Kidney (tissue), 14 donors: ENCODE data around the gene FMNL3. TPM values are rescaled to one million over a fixed set of nuclear protein-coding genes. Genes with fewer than 3 reads are reported as not detected.

ENCODE experiments used
- DNase-seq, 5 donors: peaks; one replicate each; pipeline ENCODE4 v3.0.0-alpha.2; 2013 to 2020
- FAIRE-seq: peaks from 2 replicates; lab custom pipeline; 2012; peaks lifted over from hg19 to GRCh38; lab: Jason Lieb, UNC
- H3K27ac ChIP-seq, 2 donors: one replicate each; pipeline ENCODE4 v1.7.0; 2013; ENCODE audit warnings: low read depth in 2 of 2, low read length in 2 of 2, inconsistent platforms in 1 of 2
- H3K27me3 ChIP-seq: one replicate; pipeline ENCODE4 v1.7.1; 2013; ENCODE audit warnings: low read length, inconsistent platforms; ENCODE audit not compliant: control insufficient read depth, insufficient read depth
- H3K36me3 ChIP-seq, 3 donors: one replicate each; pipeline versions ENCODE4 v1.7.0 to v1.7.1; 2013; ENCODE audit warnings: low read length in 3 of 3, control low read depth in 1 of 3, inconsistent platforms in 1 of 3; ENCODE audit not compliant: insufficient read depth in 3 of 3, control insufficient read depth in 2 of 3
- H3K4me1 ChIP-seq, 3 donors: one replicate each; pipeline versions ENCODE4 v1.7.0 to v1.7.1; 2013; ENCODE audit warnings: low read length in 3 of 3, inconsistent platforms in 1 of 3, low read depth in 1 of 3; ENCODE audit not compliant: control insufficient read depth in 2 of 3, insufficient read depth in 2 of 3
- H3K4me3 ChIP-seq, 3 donors: one replicate each; pipeline versions ENCODE4 v1.7.0 to v1.8.1; 2013; ENCODE audit warnings: low read length in 3 of 3, control low read depth in 1 of 3, inconsistent platforms in 1 of 3
- H3K9ac ChIP-seq, 3 donors: one replicate each; pipeline versions ENCODE4 v1.7.0 to v1.7.1; 2013; ENCODE audit warnings: low read length in 3 of 3, control low read depth in 1 of 3, inconsistent platforms in 1 of 3
- H3K9me3 ChIP-seq, 3 donors: one replicate each; pipeline versions ENCODE4 v1.7.0 to v1.7.1; 2013; ENCODE audit warnings: low read length in 3 of 3, control low read depth in 1 of 3, inconsistent platforms in 1 of 3; ENCODE audit not compliant: control insufficient read depth in 2 of 3, insufficient read depth in 1 of 3
- intact Hi-C: fragments of 100-400 bp; cut with DNase I; formaldehyde crosslinking; loops from one replicate; pipeline ENCODE4 v1.11.1; 2022
- polyA plus RNA-seq: library from polyadenylated mRNA; stranded (reverse); fragments of 350-450 nt; fragmentation: Illumina TruSeq; extraction: RNeasy Lipid Tissue Mini Kit (QIAGEN cat#74804); gene quantifications from one replicate; pipeline ENCODE4 v1.2.3, GENCODE V29; 2014; ENCODE audit warnings: low read depth, low replicate concordance; ENCODE audit not compliant: insufficient read depth
- total RNA-seq: library from RNA; stranded (reverse); fragmentation: NEBNext Ultra II Directional; extraction: Animal tissue kit (Norgen Biotek cat#: 25700); gene quantifications from one replicate; pipeline ENCODE4 v1.2.1, GENCODE V29; 2021
- TF ChIP-seq, protein P1 (sequence below): IDR thresholded peaks from 3 replicates; pipeline ENCODE4 v1.5.1; 2012; ENCODE audit warnings: mild to moderate bottlenecking, moderate library complexity, borderline replicate concordance; ENCODE audit not compliant: insufficient read depth; ENCODE audit errors: extremely low read depth
- donor health status: control.
- donor health status: control.
- donor health status: control.
- donor health status: control.
- donor health status: control.
- donor health status: DM: yes; HTN: yes; CAD: no.
- donor health status: Normal renal cell carcinoma (clear cell type).

The FMNL3 gene
- total and polyA plus RNA-seq, 2 donors from 2014 or later = 6.3 to 25.6 TPM

DNA sequence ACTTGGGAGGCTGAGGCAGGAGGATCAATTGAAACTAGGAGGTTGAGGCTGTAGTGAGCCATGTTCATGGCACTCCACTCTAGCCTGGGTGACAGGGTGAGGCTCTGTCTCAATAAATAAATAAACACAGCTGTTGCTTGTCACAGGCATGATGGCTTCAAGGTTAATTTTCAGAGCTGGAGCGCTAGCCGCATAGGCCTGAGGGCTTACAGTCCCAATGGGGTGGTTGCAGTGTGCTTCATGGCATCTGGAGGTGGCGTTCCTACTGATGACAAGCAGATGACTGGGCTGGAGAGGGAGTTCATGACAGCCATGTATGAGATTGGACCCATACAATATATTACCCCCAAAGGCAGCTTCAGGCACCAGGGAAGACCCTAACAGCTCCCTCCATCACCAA is 1.6 kb upstream of the FMNL3 start:
- H3K27ac ChIP-seq = no peak overlapping the region
- TF ChIP-seq, protein P1, sequence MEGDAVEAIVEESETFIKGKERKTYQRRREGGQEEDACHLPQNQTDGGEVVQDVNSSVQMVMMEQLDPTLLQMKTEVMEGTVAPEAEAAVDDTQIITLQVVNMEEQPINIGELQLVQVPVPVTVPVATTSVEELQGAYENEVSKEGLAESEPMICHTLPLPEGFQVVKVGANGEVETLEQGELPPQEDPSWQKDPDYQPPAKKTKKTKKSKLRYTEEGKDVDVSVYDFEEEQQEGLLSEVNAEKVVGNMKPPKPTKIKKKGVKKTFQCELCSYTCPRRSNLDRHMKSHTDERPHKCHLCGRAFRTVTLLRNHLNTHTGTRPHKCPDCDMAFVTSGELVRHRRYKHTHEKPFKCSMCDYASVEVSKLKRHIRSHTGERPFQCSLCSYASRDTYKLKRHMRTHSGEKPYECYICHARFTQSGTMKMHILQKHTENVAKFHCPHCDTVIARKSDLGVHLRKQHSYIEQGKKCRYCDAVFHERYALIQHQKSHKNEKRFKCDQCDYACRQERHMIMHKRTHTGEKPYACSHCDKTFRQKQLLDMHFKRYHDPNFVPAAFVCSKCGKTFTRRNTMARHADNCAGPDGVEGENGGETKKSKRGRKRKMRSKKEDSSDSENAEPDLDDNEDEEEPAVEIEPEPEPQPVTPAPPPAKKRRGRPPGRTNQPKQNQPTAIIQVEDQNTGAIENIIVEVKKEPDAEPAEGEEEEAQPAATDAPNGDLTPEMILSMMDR = no peak
- H3K4me1 ChIP-seq = peaks cover 0 to 4% (median 0%) of the 10 kb centered on the region in 3 donors
- no peak for DNase-seq
- H3K36me3 ChIP-seq = no peaks in the 10 kb centered on the region
- intact Hi-C loops = loop anchor here (5.0 kb wide), 1 partner anchor 67 kb away; no protein-coding TSS in a partner anchor
- no peak overlapping the region for H3K4me3 ChIP-seq
- H3K9me3 ChIP-seq = no peaks in the 10 kb centered on the region
- FAIRE-seq = no peak
- no peaks in the 10 kb centered on the region for H3K27me3 ChIP-seq
- no peak overlapping the region for H3K9ac ChIP-seq

DNA sequence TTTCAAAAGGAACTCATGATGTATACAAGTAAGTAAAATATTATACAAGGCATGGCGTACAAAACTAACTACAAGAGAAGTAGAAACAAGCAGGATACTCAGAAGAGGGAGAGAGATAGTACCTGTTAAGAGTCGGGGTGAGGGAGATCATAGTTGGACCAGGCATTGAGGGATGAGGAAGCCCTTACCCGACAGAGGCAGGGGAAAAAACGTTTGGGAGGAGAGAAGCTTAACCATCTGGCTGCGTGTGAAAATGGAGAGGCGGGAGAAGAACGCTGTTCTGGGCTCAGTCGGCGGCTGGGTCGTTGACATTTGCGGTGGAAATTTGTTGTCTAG is 575 bp upstream of the FMNL3 start:
- Histone ChIP-seq H3K27ac (no peak overlapping the region), H3K4me3 (peak overlapping the region in 2 of 3 donors; percentile 3 to 42)

DNA sequence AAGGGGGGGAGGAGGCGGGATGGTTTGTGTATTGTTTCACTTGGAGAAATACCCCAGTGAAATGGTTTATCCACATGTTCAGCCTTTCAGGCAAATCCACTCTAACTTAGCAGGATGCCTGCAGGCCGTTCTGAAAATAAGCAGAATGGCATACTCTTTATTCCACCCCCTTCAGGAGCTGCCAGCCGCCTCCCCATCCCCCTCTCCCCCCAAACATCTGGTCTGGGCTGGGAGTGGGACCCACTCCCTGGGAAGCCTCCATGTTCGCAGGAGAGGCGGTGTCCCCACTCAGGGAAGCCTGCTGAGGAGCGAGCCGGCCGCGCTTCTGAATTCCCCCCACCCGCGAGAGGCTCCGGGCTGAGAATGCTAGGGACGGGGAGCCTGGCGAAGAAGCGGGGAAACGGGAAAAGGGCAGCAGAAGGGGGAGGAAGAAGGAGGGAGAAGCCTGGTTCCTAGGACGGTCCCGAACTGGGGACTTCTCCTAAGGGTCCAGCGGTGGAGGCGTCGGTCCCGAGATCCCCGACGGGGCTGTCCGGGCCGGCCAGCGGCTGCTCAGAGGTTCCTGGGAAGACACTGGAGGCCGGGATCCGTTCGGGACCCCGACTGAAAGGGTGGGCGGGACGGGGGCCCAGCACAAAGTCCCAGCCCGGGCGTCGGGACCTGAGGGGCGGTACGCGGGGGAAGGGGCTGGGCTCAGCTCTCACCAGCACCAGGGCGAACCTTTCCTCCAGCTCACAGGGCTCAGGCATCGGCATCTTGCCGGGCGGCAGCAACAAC is 666 bp downstream of the FMNL3 start:
- H3K9ac ChIP-seq = peak overlapping the region; percentile 50 to 75 (median 56)
- no peaks in the 10 kb centered on the region for H3K27me3 ChIP-seq
- TF ChIP-seq, protein P1 = no peak
- H3K27ac ChIP-seq = peak overlapping the region; percentile 81 to 85
- FAIRE-seq (no peak), DNase-seq (peak; percentile 68 to 86 (median 77))
- H3K9me3 ChIP-seq = no peaks in the 10 kb centered on the region
- H3K4me1 ChIP-seq = peaks cover 0 to 9% (median 0%) of the 10 kb centered on the region in 3 donors
- peak overlapping the region; percentile 55 to 71 (median 59) for H3K4me3 ChIP-seq
- no peaks in the 10 kb centered on the region for H3K36me3 ChIP-seq
- intact Hi-C loops = loop anchor here (5.0 kb wide), 1 partner anchor 64 kb away; no protein-coding TSS in a partner anchor

More for the DNA sequence above, 575 bp upstream of the FMNL3 start:
- intact Hi-C loops = loop anchor here (5.0 kb wide), 1 partner anchor 65 kb away; no protein-coding TSS in a partner anchor
- Histone ChIP-seq H3K36me3 (no peaks in the 10 kb centered on the region), H3K4me1 (peaks cover 0 to 9% (median 0%) of the 10 kb centered on the region in 3 donors), H3K9ac (peak overlapping the region in 1 of 3 donors; percentile 52), H3K27me3 (no peaks in the 10 kb centered on the region), H3K9me3 (no peaks in the 10 kb centered on the region)
- TF ChIP-seq, protein P1 = no peak
- FAIRE-seq (no peak), DNase-seq (peak in 1 of 5 donors; percentile 21)
